Measurements from ENCODE around the gene OTX1.

DNA sequence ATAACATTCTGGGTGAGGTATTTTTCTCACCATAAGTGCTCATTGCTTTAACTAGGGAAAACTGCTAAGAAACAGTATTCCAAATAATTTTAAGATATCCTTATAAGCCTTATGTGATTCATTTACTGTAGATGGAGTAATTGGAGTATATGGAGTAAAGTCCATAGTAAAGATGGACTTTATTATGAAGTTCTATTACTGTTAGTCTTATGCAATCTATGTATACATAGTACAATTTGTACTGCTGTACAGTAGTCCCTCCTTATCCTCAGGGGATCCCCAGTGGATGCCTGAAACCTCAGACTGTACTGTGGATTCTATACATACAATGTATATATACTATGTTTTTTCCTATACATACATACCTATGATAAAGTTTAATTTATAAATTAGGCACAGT lies 41.1 kb upstream of the OTX1 start:
- TF ChIP-seq EZH2 (IDR thresholded peaks at IDR 0.05) = no peak
- TF ChIP-seq, protein P1, sequence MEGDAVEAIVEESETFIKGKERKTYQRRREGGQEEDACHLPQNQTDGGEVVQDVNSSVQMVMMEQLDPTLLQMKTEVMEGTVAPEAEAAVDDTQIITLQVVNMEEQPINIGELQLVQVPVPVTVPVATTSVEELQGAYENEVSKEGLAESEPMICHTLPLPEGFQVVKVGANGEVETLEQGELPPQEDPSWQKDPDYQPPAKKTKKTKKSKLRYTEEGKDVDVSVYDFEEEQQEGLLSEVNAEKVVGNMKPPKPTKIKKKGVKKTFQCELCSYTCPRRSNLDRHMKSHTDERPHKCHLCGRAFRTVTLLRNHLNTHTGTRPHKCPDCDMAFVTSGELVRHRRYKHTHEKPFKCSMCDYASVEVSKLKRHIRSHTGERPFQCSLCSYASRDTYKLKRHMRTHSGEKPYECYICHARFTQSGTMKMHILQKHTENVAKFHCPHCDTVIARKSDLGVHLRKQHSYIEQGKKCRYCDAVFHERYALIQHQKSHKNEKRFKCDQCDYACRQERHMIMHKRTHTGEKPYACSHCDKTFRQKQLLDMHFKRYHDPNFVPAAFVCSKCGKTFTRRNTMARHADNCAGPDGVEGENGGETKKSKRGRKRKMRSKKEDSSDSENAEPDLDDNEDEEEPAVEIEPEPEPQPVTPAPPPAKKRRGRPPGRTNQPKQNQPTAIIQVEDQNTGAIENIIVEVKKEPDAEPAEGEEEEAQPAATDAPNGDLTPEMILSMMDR (IDR thresholded peaks at IDR 0.05 in 2 of 3, conservative IDR thresholded peaks at IDR 0.05 in 1 of 3; ENCODE audit: borderline replicate concordance in 1 of 3, insufficient read depth in 1 of 3, low read depth in 2 of 3, low read length in 2 of 3) = no peak
- no peak for TF ChIP-seq ZNF274 (IDR thresholded peaks at IDR 0.05; ENCODE audit: low read depth, low read length)
- no peak for TF ChIP-seq CEBPB (IDR thresholded peaks at IDR 0.05; ENCODE audit: low read depth)
- TF ChIP-seq ELF1 (IDR thresholded peaks at IDR 0.05; ENCODE audit: borderline replicate concordance, low read depth) = no peak
